HepG2 (cell line): ENCODE data around the gene RAN. TPM values are rescaled to one million over a fixed set of nuclear protein-coding genes. Genes with fewer than 3 reads are reported as not detected.
A peak's percentile ranks its signal among the peaks of the same experiment; 100 is the strongest.

Source experiments
- CENPX ChIP-seq: sonication (generic); formaldehyde crosslinking; IDR thresholded peaks from 2 replicates; pipeline ENCODE4 v1.9.0; 2021; ENCODE audit warnings: mild to moderate bottlenecking, missing genetic modification reagents, moderate library complexity
- KLF16 ChIP-seq, 2 experiments: sonication (generic) in 1 of 2; formaldehyde crosslinking in 1 of 2; IDR thresholded peaks; 2 replicates each; pipeline versions ENCODE4 v1.6.1 to v1.8.0; 2016 to 2023; ENCODE audit warnings: missing genetic modification reagents in 2 of 2, missing compliant biosample characterization in 1 of 2
- PAXIP1 ChIP-seq: sonication (generic); formaldehyde crosslinking; conservative IDR thresholded peaks from 2 replicates; pipeline ENCODE4 v1.4.0; 2020; ENCODE audit warnings: mild to moderate bottlenecking, missing genetic modification reagents, moderate library complexity
- PRDM10 ChIP-seq: sonication (generic); formaldehyde crosslinking; IDR thresholded peaks from 2 replicates; pipeline ENCODE4 v1.4.0; 2020; ENCODE audit warnings: low read depth, missing genetic modification reagents
- RELA ChIP-seq: sonication (generic); formaldehyde crosslinking; IDR thresholded peaks from 2 replicates; pipeline ENCODE4 v1.4.0; 2020; ENCODE audit warnings: missing genetic modification reagents
- REST ChIP-seq, 2 experiments: IDR thresholded peaks; 2 replicates each; pipeline ENCODE4 v1.6.1; 2011 to 2012; ENCODE audit warnings: low read length in 2 of 2, borderline replicate concordance in 1 of 2, low read depth in 1 of 2, mild to moderate bottlenecking in 1 of 2, moderate library complexity in 1 of 2
- SALL2 ChIP-seq: sonication (generic); formaldehyde crosslinking; IDR thresholded peaks from 2 replicates; pipeline ENCODE4 v1.8.1; 2023; ENCODE audit warnings: mild to moderate bottlenecking, missing genetic modification reagents, inconsistent platforms
- SOX13 ChIP-seq, 3 experiments: fragments of 450-650 bp in 1 of 3; sonication (generic) in 1 of 3; formaldehyde crosslinking in 1 of 3; IDR thresholded peaks in 2 of 3; conservative IDR thresholded peaks in 1 of 3; 2 replicates each; pipeline versions ENCODE4 v1.5.0 to v1.6.1; 2016 to 2020; ENCODE audit warnings: antibody characterized with exemption in 1 of 3, mild to moderate bottlenecking in 1 of 3, missing compliant biosample characterization in 1 of 3, missing genetic modification reagents in 1 of 3, moderate library complexity in 1 of 3
- SP140L ChIP-seq: sonication (generic); formaldehyde crosslinking; IDR thresholded peaks from 2 replicates; pipeline ENCODE4 v1.4.0; 2020; ENCODE audit warnings: missing genetic modification reagents, borderline replicate concordance
- TBP ChIP-seq: sonication (generic); formaldehyde crosslinking; IDR thresholded peaks from 2 replicates; pipeline ENCODE4 v1.5.0; 2020; ENCODE audit warnings: missing genetic modification reagents
- TP53 ChIP-seq: sonication (generic); formaldehyde crosslinking; conservative IDR thresholded peaks from 2 replicates; pipeline ENCODE4 v1.4.0; 2020; ENCODE audit warnings: missing genetic modification reagents
- YY1 ChIP-seq: IDR thresholded peaks from 2 replicates; pipeline ENCODE4 v1.6.1; 2011; ENCODE audit warnings: low read length, low read depth, moderate library complexity, mild to moderate bottlenecking; ENCODE audit not compliant: insufficient read depth, insufficient replicate concordance
- ZMYM2 ChIP-seq: sonication (generic); formaldehyde crosslinking; IDR thresholded peaks from 2 replicates; pipeline ENCODE4 v1.8.0; 2022; ENCODE audit warnings: mild to moderate bottlenecking, missing genetic modification reagents
- ZNF234 ChIP-seq: sonication (generic); formaldehyde crosslinking; conservative IDR thresholded peaks from 2 replicates; pipeline ENCODE4 v1.5.1; 2020; ENCODE audit warnings: mild to moderate bottlenecking, missing genetic modification reagents
- ZNF577 ChIP-seq: sonication (generic); formaldehyde crosslinking; IDR thresholded peaks from 2 replicates; pipeline ENCODE4 v1.4.0; 2020; ENCODE audit warnings: mild to moderate bottlenecking, low read depth, missing genetic modification reagents, borderline replicate concordance
- ZNF580 ChIP-seq: IDR thresholded peaks from 2 replicates; pipeline ENCODE4 v1.6.1; 2016; ENCODE audit warnings: low read depth, borderline replicate concordance
- ZNF720 ChIP-seq: sonication (generic); formaldehyde crosslinking; IDR thresholded peaks from 2 replicates; pipeline ENCODE4 v1.4.0; 2020; ENCODE audit warnings: missing genetic modification reagents
- polyA plus RNA-seq, 8 experiments: library from polyadenylated mRNA; depleted of rRNA in 3 of 8; stranded (reverse) in 7 of 8; unstranded in 1 of 8; fragments of >200 nt; fragmentation: Illumina TruSeq in 4 of 8; extraction: Trizol in 4 of 8; gene quantifications; 2 replicates each; pipeline versions ENCODE4 v1.2.1 to v1.2.3, GENCODE V29; 2011 to 2016; ENCODE audit warnings: low read depth in 4 of 8, missing spikeins in 1 of 8, mixed read lengths in 1 of 8; ENCODE audit not compliant: insufficient read depth in 1 of 8
- total RNA-seq, 5 experiments: library from RNA; depleted of rRNA; stranded (reverse); fragments of >200 nt; fragmentation: Illumina TruSeq; extraction: Trizol; gene quantifications; 2 replicates each; pipeline ENCODE4 v1.2.3, GENCODE V29; 2016; ENCODE audit warnings: low read depth in 1 of 5

RAN gene
- total and polyA plus RNA-seq, 2 of the 13 experiments (the other 11 are each of a cell fraction or from before 2014, with no cell fraction given) = 1,335 to 1,630 TPM

- TF ChIP-seq ZNF580 (CRISPR knock-in tag) = 0 out of 2 replicates have a peak, but pooled peaks have one; percentile 30
- TF ChIP-seq YY1 = peak; percentile 61
- TF ChIP-seq ZNF234 (CRISPR knock-in tag) = no peak
- no peak for TF ChIP-seq SOX13 (IDR thresholded peaks at IDR 0.05)
- TF ChIP-seq SOX13 (CRISPR knock-in tag; conservative IDR thresholded peaks at IDR 0.05 in 1 of 2, IDR thresholded peaks at IDR 0.05 in 1 of 2) = peak in 1 of 2 experiments; percentile 19; a peak in 1 of 4 replicates
- TF ChIP-seq SP140L = no peak
- no peak for TF ChIP-seq CENPX
- TF ChIP-seq RELA (CRISPR knock-in tag) = no peak
- no peak for TF ChIP-seq KLF16 (CRISPR knock-in tag; IDR thresholded peaks at IDR 0.05)
- peak; percentile 66 for TF ChIP-seq ZMYM2 (CRISPR knock-in tag)
- 0 out of 2 replicates have a peak, but pooled peaks have one; percentile 21 for TF ChIP-seq PAXIP1 (CRISPR knock-in tag)
- TF ChIP-seq ZNF577 (CRISPR knock-in tag) = no peak
- no peak for TF ChIP-seq ZNF720 (CRISPR knock-in tag)
- TF ChIP-seq REST (IDR thresholded peaks at IDR 0.05; ENCODE audit: borderline replicate concordance in 1 of 2, low read depth in 1 of 2, low read length in 2 of 2) = no peak
- no peak for TF ChIP-seq TBP (CRISPR knock-in tag)
- TF ChIP-seq SALL2 = no peak
- no peak for TF ChIP-seq TP53
- no peak for TF ChIP-seq PRDM10 (CRISPR knock-in tag)
These were observed 8.6 kb upstream of the RAN start (continued) for GRCh38 chr12:130863298-130863697.
